ENCODE measurements around the gene NCKIPSD. TPM values are rescaled to one million over a fixed set of nuclear protein-coding genes. Genes with fewer than 3 reads are reported as not detected.

The NCKIPSD gene
- total RNA-seq, 6 experiments from 2014 or later: 20.5 to 27.3 (median 23.0) TPM

GRCh38 chr3:48637305-48637704 lies 48.4 kb downstream of the NCKIPSD start:
- Mint-ChIP-seq H3K36me3 (ENCODE audit: low read depth) (peaks cover 5% of the 10 kb centered on the region), H3K27ac (no peak overlapping the region), H3K4me3 (no peak overlapping the region), H3K4me1 (ENCODE audit: low read depth) (peaks cover 27% of the 10 kb centered on the region), H3K9me3 (no peaks in the 10 kb centered on the region), H3K27me3 (ENCODE audit: insufficient read depth) (peaks cover under 1% of the 10 kb centered on the region; the same call in 1 of the 2 replicates)
- no peak for DNase-seq
- TF ChIP-seq, protein P1, sequence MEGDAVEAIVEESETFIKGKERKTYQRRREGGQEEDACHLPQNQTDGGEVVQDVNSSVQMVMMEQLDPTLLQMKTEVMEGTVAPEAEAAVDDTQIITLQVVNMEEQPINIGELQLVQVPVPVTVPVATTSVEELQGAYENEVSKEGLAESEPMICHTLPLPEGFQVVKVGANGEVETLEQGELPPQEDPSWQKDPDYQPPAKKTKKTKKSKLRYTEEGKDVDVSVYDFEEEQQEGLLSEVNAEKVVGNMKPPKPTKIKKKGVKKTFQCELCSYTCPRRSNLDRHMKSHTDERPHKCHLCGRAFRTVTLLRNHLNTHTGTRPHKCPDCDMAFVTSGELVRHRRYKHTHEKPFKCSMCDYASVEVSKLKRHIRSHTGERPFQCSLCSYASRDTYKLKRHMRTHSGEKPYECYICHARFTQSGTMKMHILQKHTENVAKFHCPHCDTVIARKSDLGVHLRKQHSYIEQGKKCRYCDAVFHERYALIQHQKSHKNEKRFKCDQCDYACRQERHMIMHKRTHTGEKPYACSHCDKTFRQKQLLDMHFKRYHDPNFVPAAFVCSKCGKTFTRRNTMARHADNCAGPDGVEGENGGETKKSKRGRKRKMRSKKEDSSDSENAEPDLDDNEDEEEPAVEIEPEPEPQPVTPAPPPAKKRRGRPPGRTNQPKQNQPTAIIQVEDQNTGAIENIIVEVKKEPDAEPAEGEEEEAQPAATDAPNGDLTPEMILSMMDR (IDR thresholded peaks at IDR 0.05): peak; percentile 11; the same call in 1 of the 2 replicates

DNA sequence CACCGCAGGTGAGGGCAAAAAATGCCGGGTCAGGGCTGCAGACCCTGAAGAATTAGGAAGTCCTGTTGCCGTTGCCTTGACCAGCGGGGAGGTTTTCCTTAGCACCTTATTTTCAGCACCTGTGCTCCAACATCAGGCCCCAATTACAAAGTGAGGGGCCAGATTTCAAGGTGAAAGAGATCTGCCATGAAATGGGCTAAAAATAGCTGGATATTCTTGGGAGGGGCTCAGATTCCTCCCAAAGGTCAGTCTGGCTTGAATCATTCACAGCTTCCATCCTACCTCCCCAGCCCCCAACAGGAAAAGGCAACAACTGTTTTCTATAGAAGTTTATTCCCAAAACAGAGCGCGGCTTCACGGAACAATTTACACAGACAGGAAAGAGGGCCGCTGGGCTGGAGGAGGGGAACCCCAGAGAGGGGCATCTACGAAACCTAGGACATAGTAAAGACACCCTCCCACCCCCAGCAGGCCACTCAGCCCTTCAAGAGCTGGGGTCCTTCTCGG lies 49.5 kb downstream of the NCKIPSD start:
- TF ChIP-seq, protein P1 (IDR thresholded peaks at IDR 0.05): no peak
- Mint-ChIP-seq H3K27ac (peak overlapping the region; percentile 81), H3K27me3 (ENCODE audit: insufficient read depth) (no peaks in the 10 kb centered on the region; the same call in 1 of the 2 replicates), H3K36me3 (ENCODE audit: low read depth) (peaks cover 5% of the 10 kb centered on the region), H3K4me1 (ENCODE audit: low read depth) (peaks cover 27% of the 10 kb centered on the region), H3K9me3 (no peaks in the 10 kb centered on the region), H3K4me3 (peak overlapping the region; percentile 90)
- no peak for DNase-seq

- TF ChIP-seq, protein P1 (IDR thresholded peaks at IDR 0.05): peak; percentile 82
- H3K4me3 Mint-ChIP-seq: peak within 1 kb of the TSS; percentile 90
- peak within 1 kb of the TSS; percentile 81 for H3K27ac Mint-ChIP-seq
- DNase-seq: peak; percentile 94
- H3K36me3 Mint-ChIP-seq (ENCODE audit: low read depth): peaks cover 5% of the 10 kb centered on the region
- peaks cover 27% of the 10 kb centered on the region for H3K4me1 Mint-ChIP-seq (ENCODE audit: low read depth)
- no peaks in the 10 kb centered on the region for H3K9me3 Mint-ChIP-seq
- H3K27me3 Mint-ChIP-seq (ENCODE audit: insufficient read depth): no peaks in the 10 kb centered on the region; the same call in 1 of the 2 replicates
These were observed 50.3 kb downstream of the NCKIPSD start, which contains the start of gene SLC26A6 for GRCh38 chr3:48635222-48636021. Gene SLC26A6, minus strand, starts transcription at chr3:48635461. Its CDS starts 68 bp downstream, at chr3:48635393.

DNA sequence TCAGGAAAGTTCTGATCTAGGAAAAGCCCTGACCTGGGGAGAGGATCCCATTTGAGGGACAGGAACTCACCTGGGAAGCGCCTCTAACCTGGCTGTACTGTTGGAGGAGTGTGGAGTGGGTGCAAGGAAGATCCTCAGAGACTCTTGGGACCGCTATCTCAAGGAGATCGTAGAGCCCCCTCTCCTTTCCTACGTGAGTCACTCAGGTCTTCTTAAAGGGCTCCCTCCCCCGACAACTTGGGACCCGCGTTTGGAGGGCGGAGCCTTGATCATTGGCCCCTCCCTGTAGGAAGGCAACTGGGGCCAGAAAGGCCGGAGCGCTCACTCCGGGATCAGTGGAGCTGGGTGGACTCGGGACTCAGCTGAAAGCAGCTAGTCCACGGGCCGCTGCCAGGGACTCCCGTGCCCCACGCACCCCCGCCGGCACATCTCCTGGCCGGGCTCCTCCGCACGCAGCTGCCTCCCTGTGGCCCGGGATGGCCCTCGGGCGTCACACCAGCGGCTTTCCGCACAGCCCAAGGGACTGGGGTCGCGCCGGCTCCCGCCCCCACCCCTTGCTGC lies 51.0 kb downstream of the NCKIPSD start:
- no peaks in the 10 kb centered on the region for H3K9me3 Mint-ChIP-seq
- peaks cover 5% of the 10 kb centered on the region for H3K36me3 Mint-ChIP-seq (ENCODE audit: low read depth)
- peaks cover 27% of the 10 kb centered on the region for H3K4me1 Mint-ChIP-seq (ENCODE audit: low read depth)
- H3K27ac Mint-ChIP-seq: peak overlapping the region; percentile 71
- TF ChIP-seq, protein P1 (IDR thresholded peaks at IDR 0.05): no peak
- DNase-seq: peak; percentile 44
- H3K4me3 Mint-ChIP-seq: peak overlapping the region; percentile 90
- no peaks in the 10 kb centered on the region; the same call in 1 of the 2 replicates for H3K27me3 Mint-ChIP-seq (ENCODE audit: insufficient read depth)

GRCh38 chr3:48633743-48634142 lies 52.0 kb downstream of the NCKIPSD start:
- TF ChIP-seq, protein P1 (IDR thresholded peaks at IDR 0.05): no peak
- Mint-ChIP-seq H3K27me3 (ENCODE audit: insufficient read depth) (no peaks in the 10 kb centered on the region; the same call in 1 of the 2 replicates), H3K9me3 (no peaks in the 10 kb centered on the region), H3K4me1 (ENCODE audit: low read depth) (peaks cover 27% of the 10 kb centered on the region), H3K27ac (no peak overlapping the region), H3K36me3 (ENCODE audit: low read depth) (peaks cover 5% of the 10 kb centered on the region), H3K4me3 (peak overlapping the region; percentile 90; the same call in 1 of the 2 replicates)
- no peak for DNase-seq

All from HFFc6 (cell line).